PC-3 (cell line): ENCODE measurements around the gene TMEM45B.

Source experiments
- CTCF ChIP-seq: fragments of 300-600 bp; sonication (generic); conservative IDR thresholded peaks from 2 replicates; pipeline ENCODE4 v1.5.1; 2017; ENCODE audit warnings: antibody characterized with exemption, low read depth, mild to moderate bottlenecking, low read length
- EZH2 ChIP-seq: fragments of 300-600 bp; sonication (generic); IDR thresholded peaks from one replicate; pipeline ENCODE4 v1.6.1; 2017; ENCODE audit warnings: antibody characterized with exemption, mild to moderate bottlenecking, low read length; ENCODE audit not compliant: unreplicated experiment
- EZH2phosphoT487 ChIP-seq: fragments of 300-600 bp; sonication (generic); IDR thresholded peaks from 2 replicates; pipeline ENCODE4 v1.6.1; 2018; ENCODE audit warnings: mild to moderate bottlenecking, antibody characterized with exemption, low read length, borderline replicate concordance

- TF ChIP-seq CTCF, result no peak
- no peak for TF ChIP-seq EZH2
- no peak for TF ChIP-seq EZH2phosphoT487
Observed at GRCh38 chr11:129846508-129847335, 31.1 kb downstream of the TMEM45B start.
